H1 (cell line): ENCODE measurements around the gene HSPA1B. TPM values are rescaled to one million over a fixed set of nuclear protein-coding genes. Genes with fewer than 3 reads are reported as not detected.

Experiments used
- BACH1 ChIP-seq: IDR thresholded peaks from 2 replicates; pipeline ENCODE4 v1.6.1; 2012; ENCODE audit warnings: low read length, improper control_type of control experiment
- HDAC2 ChIP-seq, 2 experiments: fragments of 300-600 bp in 1 of 2; sonication (generic) in 1 of 2; IDR thresholded peaks; 2 replicates each; pipeline ENCODE4 v1.6.1; 2011 to 2012; ENCODE audit warnings: low read depth in 2 of 2, low read length in 2 of 2, mild to moderate bottlenecking in 2 of 2, moderate library complexity in 2 of 2, borderline replicate concordance in 1 of 2, inconsistent platforms in 1 of 2
- PHF8 ChIP-seq: fragments of 200-600 bp; sonication (generic); conservative IDR thresholded peaks from 2 replicates; pipeline ENCODE4 v1.7.1; 2012; ENCODE audit warnings: low read depth, mild to moderate bottlenecking, inconsistent platforms, low read length, moderate library complexity
- SIN3A ChIP-seq, 2 experiments: IDR thresholded peaks in 1 of 2; conservative IDR thresholded peaks in 1 of 2; 2 replicates each; pipeline ENCODE4 v1.6.1; 2011 to 2012; ENCODE audit warnings: low read length in 2 of 2, improper control_type of control experiment in 1 of 2, low read depth in 1 of 2, mild to moderate bottlenecking in 1 of 2
- TAF1 ChIP-seq: IDR thresholded peaks from 2 replicates; pipeline ENCODE4 v1.6.1; 2011; ENCODE audit warnings: mild to moderate bottlenecking, low read depth, low read length
- TAF7 ChIP-seq: optimal IDR thresholded peaks from 2 replicates; pipeline ENCODE3; 2011; ENCODE audit warnings: low read depth, mild to moderate bottlenecking, inconsistent platforms, low read length, moderate library complexity, borderline replicate concordance
- polyA plus RNA-seq, 7 experiments: library from polyadenylated mRNA; depleted of rRNA in 3 of 7; stranded (reverse) in 5 of 7; unstranded in 2 of 7; fragments of >200 nt in 5 of 7; fragments of 200-250 nt in 2 of 7; gene quantifications; 1 replicate in 5 of 7; 2 replicates in 1 of 7; 4 replicates in 1 of 7; pipeline versions ENCODE4 v1.2.1 to v1.2.3, GENCODE V29; 2011 to 2013; ENCODE audit warnings: missing spikeins in 2 of 7, mixed read lengths in 2 of 7
- total RNA-seq: library from RNA; stranded (reverse); fragmentation: NEBNext Ultra II Directional; extraction: Animal tissue kit (Norgen Biotek cat#: 25700); gene quantifications from 2 replicates; pipeline ENCODE4 v1.2.1, GENCODE V29; 2021
- TF ChIP-seq, protein P1 (sequence below): fragments of 300-600 bp; sonication (generic); IDR thresholded peaks from 2 replicates; pipeline ENCODE4 v1.7.1; 2012; ENCODE audit warnings: low read length, moderate library complexity, mild to moderate bottlenecking, inconsistent platforms; ENCODE audit not compliant: insufficient replicate concordance
- TF ChIP-seq, protein P2 (sequence below): IDR thresholded peaks from 2 replicates; pipeline ENCODE4 v1.6.1; 2011; ENCODE audit warnings: low read length, improper control_type of control experiment

The HSPA1B gene
- total and polyA plus RNA-seq, 2 of the 8 experiments (the other 6 are each of a cell fraction or from before 2014, with no cell fraction given), result 36.6 to 76.6 TPM

DNA sequence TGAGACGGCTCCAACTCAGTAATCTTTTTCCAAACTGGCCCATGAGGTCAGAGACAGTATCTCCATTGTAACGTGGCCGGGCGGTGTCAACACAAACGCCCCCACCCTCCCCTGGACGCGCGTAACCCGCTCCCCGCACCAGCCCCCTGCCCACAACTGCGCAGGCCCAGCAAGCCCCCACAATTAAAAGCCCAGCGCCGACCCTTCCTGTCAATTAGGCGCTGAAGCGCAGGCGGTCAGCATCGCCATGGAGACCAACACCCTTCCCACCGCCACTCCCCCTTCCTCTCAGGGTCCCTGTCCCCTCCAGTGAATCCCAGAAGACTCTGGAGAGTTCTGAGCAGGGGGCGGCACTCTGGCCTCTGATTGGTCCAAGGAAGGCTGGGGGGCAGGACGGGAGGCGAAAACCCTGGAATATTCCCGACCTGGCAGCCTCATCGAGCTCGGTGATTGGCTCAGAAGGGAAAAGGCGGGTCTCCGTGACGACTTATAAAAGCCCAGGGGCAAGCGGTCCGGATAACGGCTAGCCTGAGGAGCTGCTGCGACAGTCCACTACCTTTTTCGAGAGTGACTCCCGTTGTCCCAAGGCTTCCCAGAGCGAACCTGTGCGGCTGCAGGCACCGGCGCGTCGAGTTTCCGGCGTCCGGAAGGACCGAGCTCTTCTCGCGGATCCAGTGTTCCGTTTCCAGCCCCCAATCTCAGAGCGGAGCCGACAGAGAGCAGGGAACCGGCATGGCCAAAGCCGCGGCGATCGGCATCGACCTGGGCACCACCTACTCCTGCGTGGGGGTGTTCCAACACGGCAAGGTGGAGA is 12.3 kb upstream of the HSPA1B start, which contains the start of the genes HSPA1A and HSPA1L (continued):
- TF ChIP-seq, protein P1, sequence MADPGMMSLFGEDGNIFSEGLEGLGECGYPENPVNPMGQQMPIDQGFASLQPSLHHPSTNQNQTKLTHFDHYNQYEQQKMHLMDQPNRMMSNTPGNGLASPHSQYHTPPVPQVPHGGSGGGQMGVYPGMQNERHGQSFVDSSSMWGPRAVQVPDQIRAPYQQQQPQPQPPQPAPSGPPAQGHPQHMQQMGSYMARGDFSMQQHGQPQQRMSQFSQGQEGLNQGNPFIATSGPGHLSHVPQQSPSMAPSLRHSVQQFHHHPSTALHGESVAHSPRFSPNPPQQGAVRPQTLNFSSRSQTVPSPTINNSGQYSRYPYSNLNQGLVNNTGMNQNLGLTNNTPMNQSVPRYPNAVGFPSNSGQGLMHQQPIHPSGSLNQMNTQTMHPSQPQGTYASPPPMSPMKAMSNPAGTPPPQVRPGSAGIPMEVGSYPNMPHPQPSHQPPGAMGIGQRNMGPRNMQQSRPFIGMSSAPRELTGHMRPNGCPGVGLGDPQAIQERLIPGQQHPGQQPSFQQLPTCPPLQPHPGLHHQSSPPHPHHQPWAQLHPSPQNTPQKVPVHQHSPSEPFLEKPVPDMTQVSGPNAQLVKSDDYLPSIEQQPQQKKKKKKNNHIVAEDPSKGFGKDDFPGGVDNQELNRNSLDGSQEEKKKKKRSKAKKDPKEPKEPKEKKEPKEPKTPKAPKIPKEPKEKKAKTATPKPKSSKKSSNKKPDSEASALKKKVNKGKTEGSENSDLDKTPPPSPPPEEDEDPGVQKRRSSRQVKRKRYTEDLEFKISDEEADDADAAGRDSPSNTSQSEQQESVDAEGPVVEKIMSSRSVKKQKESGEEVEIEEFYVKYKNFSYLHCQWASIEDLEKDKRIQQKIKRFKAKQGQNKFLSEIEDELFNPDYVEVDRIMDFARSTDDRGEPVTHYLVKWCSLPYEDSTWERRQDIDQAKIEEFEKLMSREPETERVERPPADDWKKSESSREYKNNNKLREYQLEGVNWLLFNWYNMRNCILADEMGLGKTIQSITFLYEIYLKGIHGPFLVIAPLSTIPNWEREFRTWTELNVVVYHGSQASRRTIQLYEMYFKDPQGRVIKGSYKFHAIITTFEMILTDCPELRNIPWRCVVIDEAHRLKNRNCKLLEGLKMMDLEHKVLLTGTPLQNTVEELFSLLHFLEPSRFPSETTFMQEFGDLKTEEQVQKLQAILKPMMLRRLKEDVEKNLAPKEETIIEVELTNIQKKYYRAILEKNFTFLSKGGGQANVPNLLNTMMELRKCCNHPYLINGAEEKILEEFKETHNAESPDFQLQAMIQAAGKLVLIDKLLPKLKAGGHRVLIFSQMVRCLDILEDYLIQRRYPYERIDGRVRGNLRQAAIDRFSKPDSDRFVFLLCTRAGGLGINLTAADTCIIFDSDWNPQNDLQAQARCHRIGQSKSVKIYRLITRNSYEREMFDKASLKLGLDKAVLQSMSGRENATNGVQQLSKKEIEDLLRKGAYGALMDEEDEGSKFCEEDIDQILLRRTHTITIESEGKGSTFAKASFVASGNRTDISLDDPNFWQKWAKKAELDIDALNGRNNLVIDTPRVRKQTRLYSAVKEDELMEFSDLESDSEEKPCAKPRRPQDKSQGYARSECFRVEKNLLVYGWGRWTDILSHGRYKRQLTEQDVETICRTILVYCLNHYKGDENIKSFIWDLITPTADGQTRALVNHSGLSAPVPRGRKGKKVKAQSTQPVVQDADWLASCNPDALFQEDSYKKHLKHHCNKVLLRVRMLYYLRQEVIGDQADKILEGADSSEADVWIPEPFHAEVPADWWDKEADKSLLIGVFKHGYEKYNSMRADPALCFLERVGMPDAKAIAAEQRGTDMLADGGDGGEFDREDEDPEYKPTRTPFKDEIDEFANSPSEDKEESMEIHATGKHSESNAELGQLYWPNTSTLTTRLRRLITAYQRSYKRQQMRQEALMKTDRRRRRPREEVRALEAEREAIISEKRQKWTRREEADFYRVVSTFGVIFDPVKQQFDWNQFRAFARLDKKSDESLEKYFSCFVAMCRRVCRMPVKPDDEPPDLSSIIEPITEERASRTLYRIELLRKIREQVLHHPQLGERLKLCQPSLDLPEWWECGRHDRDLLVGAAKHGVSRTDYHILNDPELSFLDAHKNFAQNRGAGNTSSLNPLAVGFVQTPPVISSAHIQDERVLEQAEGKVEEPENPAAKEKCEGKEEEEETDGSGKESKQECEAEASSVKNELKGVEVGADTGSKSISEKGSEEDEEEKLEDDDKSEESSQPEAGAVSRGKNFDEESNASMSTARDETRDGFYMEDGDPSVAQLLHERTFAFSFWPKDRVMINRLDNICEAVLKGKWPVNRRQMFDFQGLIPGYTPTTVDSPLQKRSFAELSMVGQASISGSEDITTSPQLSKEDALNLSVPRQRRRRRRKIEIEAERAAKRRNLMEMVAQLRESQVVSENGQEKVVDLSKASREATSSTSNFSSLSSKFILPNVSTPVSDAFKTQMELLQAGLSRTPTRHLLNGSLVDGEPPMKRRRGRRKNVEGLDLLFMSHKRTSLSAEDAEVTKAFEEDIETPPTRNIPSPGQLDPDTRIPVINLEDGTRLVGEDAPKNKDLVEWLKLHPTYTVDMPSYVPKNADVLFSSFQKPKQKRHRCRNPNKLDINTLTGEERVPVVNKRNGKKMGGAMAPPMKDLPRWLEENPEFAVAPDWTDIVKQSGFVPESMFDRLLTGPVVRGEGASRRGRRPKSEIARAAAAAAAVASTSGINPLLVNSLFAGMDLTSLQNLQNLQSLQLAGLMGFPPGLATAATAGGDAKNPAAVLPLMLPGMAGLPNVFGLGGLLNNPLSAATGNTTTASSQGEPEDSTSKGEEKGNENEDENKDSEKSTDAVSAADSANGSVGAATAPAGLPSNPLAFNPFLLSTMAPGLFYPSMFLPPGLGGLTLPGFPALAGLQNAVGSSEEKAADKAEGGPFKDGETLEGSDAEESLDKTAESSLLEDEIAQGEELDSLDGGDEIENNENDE, result no peak
- no peak for TF ChIP-seq BACH1
- peak; percentile 49 to 68; a peak in 2 of 4 replicates for TF ChIP-seq SIN3A (conservative IDR thresholded peaks at IDR 0.05 in 1 of 2, IDR thresholded peaks at IDR 0.05 in 1 of 2; ENCODE audit: low read depth in 1 of 2, low read length in 2 of 2)
- peak; percentile 70 for TF ChIP-seq PHF8
- TF ChIP-seq HDAC2 (IDR thresholded peaks at IDR 0.05; ENCODE audit: borderline replicate concordance in 1 of 2, low read depth in 2 of 2, low read length in 2 of 2), result no peak
- TF ChIP-seq TAF7, result peak; percentile 55
- TF ChIP-seq, protein P2, sequence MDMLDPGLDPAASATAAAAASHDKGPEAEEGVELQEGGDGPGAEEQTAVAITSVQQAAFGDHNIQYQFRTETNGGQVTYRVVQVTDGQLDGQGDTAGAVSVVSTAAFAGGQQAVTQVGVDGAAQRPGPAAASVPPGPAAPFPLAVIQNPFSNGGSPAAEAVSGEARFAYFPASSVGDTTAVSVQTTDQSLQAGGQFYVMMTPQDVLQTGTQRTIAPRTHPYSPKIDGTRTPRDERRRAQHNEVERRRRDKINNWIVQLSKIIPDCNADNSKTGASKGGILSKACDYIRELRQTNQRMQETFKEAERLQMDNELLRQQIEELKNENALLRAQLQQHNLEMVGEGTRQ, result no peak
- peak; percentile 86 for TF ChIP-seq TAF1
